Fibroblast of peridontal ligament (primary cell): ENCODE results near the gene TRIM65.
"Not testable (repeated sequence)": the region's sequence is repeated elsewhere in the genome, so short reads cannot be mapped to it uniquely, and the experiment has no call there.

Source experiments
- DNase-seq: peaks from one replicate; pipeline ENCODE4 v3.0.0-alpha.2; 2010; ENCODE audit errors: extremely low read depth

Gene TRIM65

DNA sequence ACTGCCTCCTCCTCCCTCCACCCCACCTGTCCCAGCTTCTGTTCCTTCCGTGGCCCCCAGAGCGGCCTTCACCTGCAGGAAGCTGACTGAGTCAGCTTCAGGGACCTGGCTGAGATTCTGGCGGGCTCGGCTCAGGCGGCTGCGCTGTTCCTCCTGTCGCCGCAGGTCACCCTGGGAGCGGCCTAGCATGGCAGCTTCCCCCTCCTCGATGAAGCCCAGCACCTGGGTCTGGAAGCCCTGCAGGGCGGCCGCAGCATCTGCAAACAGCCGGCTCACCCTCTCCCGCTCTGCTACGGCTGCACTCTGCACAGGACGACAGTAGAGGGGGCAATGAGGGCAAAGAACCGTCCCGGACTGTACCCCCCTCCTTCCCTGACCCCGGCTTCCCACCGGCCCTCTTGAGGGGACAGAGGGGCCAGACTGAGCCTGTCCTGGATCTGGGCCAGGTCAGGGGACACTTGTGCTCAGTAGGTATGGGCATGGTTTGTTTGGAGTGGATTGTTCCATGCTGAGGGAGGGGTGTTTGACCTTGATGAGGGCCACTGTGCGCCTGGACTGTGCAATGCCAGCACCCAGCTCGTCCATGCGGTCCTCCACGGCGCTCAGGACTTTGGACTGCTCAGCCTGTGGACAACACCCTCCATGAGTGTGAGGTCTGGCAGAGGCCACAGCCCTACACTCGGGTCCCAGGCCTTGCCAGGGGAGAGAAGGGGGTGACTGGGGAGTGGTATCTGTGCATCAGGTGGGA lies 20.4 kb downstream of the TRIM65 start:
- DNase-seq: no peak

DNA sequence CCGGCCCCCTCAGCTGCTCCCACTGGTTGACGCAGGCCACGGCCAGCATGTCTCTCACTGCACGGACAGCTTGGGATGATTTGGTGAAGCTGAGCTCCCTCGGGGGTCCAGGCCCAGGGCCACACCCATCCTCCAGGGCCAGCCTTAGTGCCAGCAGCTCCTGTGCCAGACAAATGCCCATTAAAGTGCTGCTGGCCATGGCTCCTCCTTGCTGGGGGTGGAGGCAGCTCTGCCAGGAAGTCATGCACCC lies 20.9 kb downstream of the TRIM65 start:
- no peak for DNase-seq

DNA sequence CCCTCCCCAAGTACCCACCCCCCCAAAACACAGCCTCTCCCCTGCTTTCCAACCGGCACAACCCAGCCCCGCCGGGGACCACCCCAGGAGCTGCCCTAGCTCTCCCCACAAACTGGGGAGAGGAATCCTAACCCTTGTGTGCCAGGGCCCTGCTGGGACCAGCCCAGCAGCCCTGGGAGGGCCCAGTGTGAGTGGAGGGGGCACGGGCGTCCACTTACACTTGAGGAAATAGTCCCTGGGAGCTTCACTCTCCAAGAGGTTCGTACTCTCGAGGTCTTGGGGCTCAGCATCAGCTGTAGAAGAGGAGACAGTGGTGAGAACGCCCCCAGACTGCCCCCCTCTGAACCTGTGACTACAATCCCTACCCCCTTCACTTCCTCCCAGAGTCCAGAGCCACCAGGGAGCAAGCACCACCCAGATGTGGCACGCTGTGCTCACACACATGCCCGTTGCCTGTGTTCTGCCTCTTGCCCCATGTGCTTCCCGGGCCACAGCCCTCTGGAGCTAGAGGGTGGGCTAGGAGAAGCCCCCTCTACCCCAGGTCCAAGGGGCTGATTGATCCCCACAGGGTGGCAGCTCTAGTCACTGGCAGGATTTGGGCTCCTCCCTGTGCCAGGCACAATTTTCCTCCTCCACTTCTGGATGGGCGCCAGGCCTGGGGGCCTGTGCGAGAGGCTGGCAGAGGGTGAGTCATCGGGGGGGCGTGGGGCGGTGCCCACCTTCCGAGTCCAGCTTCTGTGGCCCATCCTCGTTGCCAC lies 21.4 kb downstream of the TRIM65 start:
- DNase-seq: no peak

DNA sequence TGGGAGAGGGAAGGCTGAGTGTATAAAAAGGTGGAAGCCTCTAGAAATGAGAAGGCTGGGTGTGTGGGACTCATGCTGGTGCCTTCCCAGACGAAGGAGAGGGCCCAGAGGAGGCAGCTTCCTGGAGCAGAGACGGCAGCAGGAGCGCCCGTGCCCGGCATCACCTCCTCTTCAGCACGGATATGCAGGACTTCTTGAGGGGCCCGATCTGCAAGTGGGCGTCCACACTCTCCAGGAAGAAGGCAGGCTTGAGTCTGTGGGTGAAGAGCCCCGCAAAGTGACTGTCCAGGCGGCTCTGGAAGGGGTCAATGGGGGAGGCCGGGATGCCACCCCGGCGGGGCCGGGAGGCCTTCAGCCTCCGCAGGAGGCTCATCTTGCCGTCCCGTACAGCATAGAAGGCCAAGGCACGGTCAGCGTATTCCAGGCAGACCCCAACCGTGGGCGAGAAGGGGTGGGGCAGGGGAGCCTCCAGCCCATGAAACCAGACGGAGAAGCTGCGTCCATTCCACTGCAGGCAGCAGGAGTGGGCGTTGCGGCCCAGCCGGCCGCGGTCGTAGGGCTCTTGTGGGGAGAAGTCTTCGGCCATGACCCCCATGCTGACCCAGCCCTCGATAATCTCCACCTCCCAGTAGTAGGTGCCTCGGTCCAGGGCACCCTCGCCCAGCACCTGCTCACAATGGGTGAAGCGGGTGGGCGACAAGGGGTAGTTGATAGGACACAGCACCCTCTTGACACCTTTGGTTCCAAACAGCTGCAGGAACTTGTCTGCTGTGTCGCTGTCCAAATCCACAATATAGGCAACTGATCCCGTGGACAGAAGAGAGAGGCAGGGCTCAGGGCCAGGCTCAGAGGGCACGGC lies 22.2 kb downstream of the TRIM65 start:
- DNase-seq: no peak

DNA sequence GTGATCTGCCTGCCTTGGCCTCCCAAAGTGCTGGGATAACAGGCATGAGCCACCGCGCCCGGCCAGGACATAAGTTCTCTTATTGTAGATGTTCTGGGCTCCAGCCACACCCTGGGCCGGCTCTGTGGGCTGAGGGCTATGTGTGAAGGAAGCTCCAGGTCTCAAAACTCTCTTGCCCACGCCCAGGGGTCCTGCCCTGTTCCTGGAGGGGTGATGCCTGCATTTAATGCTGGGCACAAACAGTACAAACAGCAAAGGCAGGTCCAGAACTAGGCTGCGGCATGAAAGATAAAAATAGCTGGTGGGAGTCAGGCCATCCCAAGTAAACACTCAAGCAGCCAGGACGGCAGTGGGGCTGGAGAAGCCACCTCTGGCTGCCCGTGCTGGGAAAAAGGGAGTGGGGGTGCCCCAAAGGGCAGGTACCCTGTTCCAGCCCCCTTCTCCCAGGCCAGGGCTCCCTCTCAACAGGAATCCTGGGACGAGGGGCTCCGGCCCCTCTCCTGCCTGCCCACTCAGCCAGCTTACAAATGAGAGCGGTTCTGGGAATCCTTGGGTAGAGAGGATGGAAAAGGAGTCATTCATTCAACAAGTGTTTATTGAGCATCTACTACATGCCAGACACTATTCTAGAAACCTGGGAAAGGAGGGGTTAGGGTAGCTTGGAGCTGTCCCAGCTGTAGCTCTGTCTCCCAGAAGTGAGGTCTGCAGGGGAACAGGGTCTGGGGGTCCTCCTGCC lies 23.0 kb downstream of the TRIM65 start:
- no peak for DNase-seq

GRCh38 chr17:75872434-75873351 lies 24.1 kb downstream of the TRIM65 start:
- DNase-seq: peak; percentile 71

DNA sequence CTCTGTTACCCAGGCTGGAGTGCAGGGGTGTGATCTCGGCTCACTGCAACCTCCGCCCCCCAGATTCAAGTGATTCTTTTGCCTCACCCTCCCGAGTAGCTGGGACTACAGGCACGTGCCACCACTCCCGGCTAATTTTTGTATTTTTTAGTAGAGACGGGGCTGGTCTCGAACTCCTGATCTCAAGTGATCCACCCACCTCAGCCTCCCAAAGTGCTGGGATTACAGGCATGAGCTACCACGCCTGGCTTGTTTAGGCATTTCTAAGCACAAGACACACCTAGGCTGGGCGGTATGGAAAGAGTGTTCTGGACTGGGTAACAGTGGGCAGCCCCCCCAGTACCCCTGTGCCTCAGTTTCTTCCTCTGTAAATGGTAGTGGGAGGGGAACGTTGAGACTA lies 26.5 kb downstream of the TRIM65 start:
- DNase-seq: not testable (repeated sequence)

- peak; percentile 84 for DNase-seq
Observed at GRCh38 chr17:75869282-75870141, 27.2 kb downstream of the TRIM65 start.

DNA sequence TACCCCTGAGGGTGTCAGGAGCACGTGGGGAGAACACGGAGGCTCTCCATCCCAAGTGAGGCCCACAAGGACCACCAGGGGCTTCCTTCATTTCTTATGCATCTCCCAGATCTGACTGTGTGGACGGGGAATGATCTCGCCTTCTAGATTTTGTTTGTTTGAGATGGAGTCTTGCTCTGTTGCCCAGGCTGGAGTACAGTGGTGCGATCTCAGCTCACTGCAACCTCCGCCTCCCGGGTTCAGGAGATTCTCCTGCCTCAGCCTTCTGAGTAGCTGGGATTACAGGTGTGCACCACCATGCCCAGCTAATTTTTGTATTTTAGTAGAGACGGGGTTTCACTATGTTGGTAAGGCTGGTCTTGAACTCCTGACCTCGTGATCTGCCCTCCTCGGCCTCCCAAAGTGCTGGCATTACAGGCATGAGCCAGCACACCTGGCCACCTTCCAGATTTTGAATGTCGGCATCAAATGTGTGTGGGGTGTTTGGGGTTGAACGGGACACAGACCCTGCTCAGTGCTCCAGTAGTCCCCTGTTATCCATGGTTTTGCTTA lies 27.9 kb downstream of the TRIM65 start:
- DNase-seq: not testable (repeated sequence)

GRCh38 chr17:75865404-75866188 lies 31.2 kb downstream of the TRIM65 start:
- not testable (repeated sequence) for DNase-seq

- DNase-seq: not testable (repeated sequence)
Observed at GRCh38 chr17:75864887-75865286, 31.9 kb downstream of the TRIM65 start.

GRCh38 chr17:75864448-75864871 lies 32.3 kb downstream of the TRIM65 start:
- DNase-seq: peak; percentile 84

GRCh38 chr17:75861927-75862317 lies 34.8 kb downstream of the TRIM65 start:
- no peak for DNase-seq

- not testable (repeated sequence) for DNase-seq
Observed at GRCh38 chr17:75859358-75859757, 37.4 kb downstream of the TRIM65 start.

- DNase-seq: no peak
Observed at GRCh38 chr17:75856062-75856756, 40.5 kb downstream of the TRIM65 start.

- DNase-seq: peak; percentile 100
Observed at GRCh38 chr17:75855310-75856061, 41.3 kb downstream of the TRIM65 start, which contains the start of gene WBP2. WBP2 (minus strand) TSS chr17:75855335; CDS start chr17:75855297, 38 bp downstream.

- no peak for DNase-seq
Observed at GRCh38 chr17:75854881-75855309, 41.9 kb downstream of the TRIM65 start.
